ENCODE measurements around the gene UGT1A4. TPM values are rescaled to one million over a fixed set of nuclear protein-coding genes. Genes with fewer than 3 reads are reported as not detected.

Gene UGT1A4
- total and polyA plus RNA-seq, 2 donors (not counting 3 experiments of a cell fraction or from before 2014, with no cell fraction given), result not detected

DNA sequence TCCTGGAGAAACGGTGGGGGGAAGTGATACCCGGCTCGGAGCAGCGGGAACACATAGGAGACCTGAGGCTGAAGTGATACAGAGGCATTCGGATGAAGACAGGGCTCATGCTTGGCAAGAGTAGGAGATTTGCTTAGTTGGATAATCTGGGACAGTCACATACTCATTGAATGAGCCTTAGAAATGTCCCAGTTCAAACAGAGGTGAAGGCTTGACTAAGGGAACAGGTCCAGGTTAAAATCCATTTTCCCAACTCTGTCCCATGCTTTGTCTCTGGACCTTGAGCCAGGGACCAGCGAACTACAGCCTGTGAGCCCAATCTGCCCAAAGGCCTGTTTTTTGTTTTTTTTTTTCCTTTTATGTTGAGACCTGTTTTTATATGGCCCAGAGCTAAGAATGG, 24.6 kb upstream of the UGT1A4 start:
- Histone ChIP-seq H3K36me3 (ENCODE audit: control insufficient read depth in 2 of 2, extremely low read depth in 1 of 2, insufficient read depth in 2 of 2, low read length in 2 of 2) (no peaks in the 10 kb centered on the region), H3K9ac (replicated peaks; ENCODE audit: extremely low read depth, insufficient read depth, low read length) (no peak overlapping the region), H3K4me2 (ENCODE audit: insufficient read depth, low read length) (no peak overlapping the region), H2AFZ (ENCODE audit: low read depth, low read length) (no peak overlapping the region), H4K20me1 (replicated peaks; ENCODE audit: control insufficient read depth, extremely low read depth, insufficient read depth, low read length) (no peaks in the 10 kb centered on the region), H3K4me3 (replicated peaks in 1 of 3; ENCODE audit: insufficient read depth in 1 of 3, low read depth in 1 of 3, low read length in 3 of 3) (no peak overlapping the region), H3K9me1 (replicated peaks; ENCODE audit: control insufficient read depth, extremely low read depth, insufficient read depth, low read length) (no peaks in the 10 kb centered on the region), H3K27ac (ENCODE audit: insufficient read depth, low read depth, low read length) (no peak overlapping the region), H3K27me3 (ENCODE audit: control insufficient read depth in 2 of 2, insufficient read depth in 2 of 2, low read length in 2 of 2) (no peaks in the 10 kb centered on the region), H3K4me1 (ENCODE audit: control insufficient read depth, extremely low read depth, insufficient read depth, low read length) (peaks cover 15% of the 10 kb centered on the region), H3K79me2 (ENCODE audit: control insufficient read depth, insufficient read depth, low read length) (no peaks in the 10 kb centered on the region), H3K9me3 (replicated peaks; ENCODE audit: control insufficient read depth, insufficient read depth, low read length) (no peaks in the 10 kb centered on the region)
- POLR2A ChIA-PET, result no interaction called here
- TF ChIP-seq GATA2 (IDR thresholded peaks at IDR 0.05; ENCODE audit: insufficient read depth, insufficient read length, low read depth, low read length), result no peak
- no peak for TF ChIP-seq FOS (IDR thresholded peaks at IDR 0.05; ENCODE audit: borderline replicate concordance, insufficient read depth, low read length)
- no peak for TF ChIP-seq JUN (IDR thresholded peaks at IDR 0.05; ENCODE audit: borderline replicate concordance, insufficient read depth, insufficient read length, low read depth)
- TF ChIP-seq POLR2AphosphoS5 (IDR thresholded peaks at IDR 0.05; ENCODE audit: insufficient read depth, low read depth, low read length), result no peak
- no peak for TF ChIP-seq POLR2A (IDR thresholded peaks at IDR 0.05; ENCODE audit: low read depth, low read length)
- intact Hi-C loops (cut with micrococcal nuclease), result no loop called here
- DNase-seq (ENCODE audit: low read depth, low spot score) (no peak), FAIRE-seq (no peak)
- no TSS peak for BruUV-seq (replicated peaks)
- dilution Hi-C loops (cut with MboI; ENCODE audit: extremely low pct_ligation_motif_present, low sequenced_read_pairs), result no loop called here
- CTCF ChIA-PET, result no interaction called here

DNA sequence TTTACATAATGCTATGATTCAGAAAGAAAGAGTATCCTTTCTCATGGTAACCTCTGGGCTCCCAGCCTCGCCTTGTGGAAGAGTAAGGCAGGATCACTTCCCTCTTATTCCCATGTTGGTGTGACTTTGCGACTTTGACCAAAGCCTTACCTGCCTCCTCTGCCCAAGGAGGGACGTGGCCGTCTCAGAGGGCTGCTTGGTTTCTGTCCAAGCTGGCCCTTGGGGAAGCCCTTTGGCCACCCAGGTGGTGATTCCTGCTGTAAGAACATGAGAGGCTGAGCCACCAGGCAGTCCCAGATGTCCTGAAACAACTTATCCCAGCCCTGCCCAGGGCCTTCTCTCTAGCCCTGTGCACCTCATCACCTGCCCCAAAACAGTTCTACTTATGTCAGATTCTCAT, 19.8 kb upstream of the UGT1A4 start:
- no peak overlapping the region for H2AFZ ChIP-seq (ENCODE audit: low read depth, low read length)
- H3K9me1 ChIP-seq (replicated peaks; ENCODE audit: control insufficient read depth, extremely low read depth, insufficient read depth, low read length), result no peaks in the 10 kb centered on the region
- no peak overlapping the region for H3K4me3 ChIP-seq (replicated peaks in 1 of 3; ENCODE audit: insufficient read depth in 1 of 3, low read depth in 1 of 3, low read length in 3 of 3)
- no peaks in the 10 kb centered on the region for H4K20me1 ChIP-seq (replicated peaks; ENCODE audit: control insufficient read depth, extremely low read depth, insufficient read depth, low read length)
- ChIA-PET CTCF (interaction anchor here (1.5 to 3.5 kb wide), 2 partner anchors 13 to 212 kb away, joined by 3 to 14 read pairs; partner anchors contain the start of gene UGT1A5), POLR2A (no interaction called here)
- DNase-seq (ENCODE audit: low read depth, low spot score) (no peak), FAIRE-seq (no peak)
- H3K36me3 ChIP-seq (ENCODE audit: control insufficient read depth in 2 of 2, extremely low read depth in 1 of 2, insufficient read depth in 2 of 2, low read length in 2 of 2), result no peaks in the 10 kb centered on the region
- peaks cover 4% of the 10 kb centered on the region for H3K4me1 ChIP-seq (ENCODE audit: control insufficient read depth, extremely low read depth, insufficient read depth, low read length)
- no peak overlapping the region for H3K4me2 ChIP-seq (ENCODE audit: insufficient read depth, low read length)
- intact Hi-C loops (cut with micrococcal nuclease) (no loop called here), dilution Hi-C loops (cut with MboI; ENCODE audit: extremely low pct_ligation_motif_present, low sequenced_read_pairs) (no loop called here)
- H3K9me3 ChIP-seq (replicated peaks; ENCODE audit: control insufficient read depth, insufficient read depth, low read length), result no peaks in the 10 kb centered on the region
- no peak for TF ChIP-seq JUN (IDR thresholded peaks at IDR 0.05; ENCODE audit: borderline replicate concordance, insufficient read depth, insufficient read length, low read depth)
- no peak overlapping the region for H3K27ac ChIP-seq (ENCODE audit: insufficient read depth, low read depth, low read length)
- no TSS peak for BruUV-seq (replicated peaks)
- no peaks in the 10 kb centered on the region for H3K79me2 ChIP-seq (ENCODE audit: control insufficient read depth, insufficient read depth, low read length)
- no peak overlapping the region for H3K9ac ChIP-seq (replicated peaks; ENCODE audit: extremely low read depth, insufficient read depth, low read length)
- no peaks in the 10 kb centered on the region for H3K27me3 ChIP-seq (ENCODE audit: control insufficient read depth in 2 of 2, insufficient read depth in 2 of 2, low read length in 2 of 2)

Measured in endothelial cell of umbilical vein (primary cell).